ENCODE data around the gene EPS8L3. TPM values are rescaled to one million over a fixed set of nuclear protein-coding genes. Genes with fewer than 3 reads are reported as not detected.

EPS8L3 gene
- total RNA-seq, result 1 to 10 TPM in 5 of 6 donors, under 1 TPM in 1; 0.39 to 3.2 (median 1.4) TPM
- 1 to 10 TPM in 1 of 2 donors, under 1 TPM in 1; 0.46 to 4.3 TPM for polyA plus RNA-seq

- H3K27me3 ChIP-seq, result no peaks in the 10 kb centered on the region
- no peak for TF ChIP-seq CTCF (IDR thresholded peaks at IDR 0.05)
- DNase-seq, result peak in 3 of 6 donors; percentile 22 to 57 (median 52)
- H3K4me1 ChIP-seq, result no peaks in the 10 kb centered on the region
- 82 to 86% methylated on average over 11 of the region's 11 CpGs for WGBS, 2 donors
- H3K36me3 ChIP-seq, result no peaks in the 10 kb centered on the region
- ATAC-seq, result peak; percentile 47 to 68 (median 60)
- H3K9me3 ChIP-seq, result no peaks in the 10 kb centered on the region
- no peak within 1 kb of the TSS for H3K4me3 ChIP-seq
- intact Hi-C loops (cut with DNase I), result no loop called here
- H3K27ac ChIP-seq, result no peak within 1 kb of the TSS
- FAIRE-seq, result no peak
Observed at GRCh38 chr1:109763646-109764415, at the start of gene EPS8L3. Gene EPS8L3, minus strand, starts transcription at chr1:109763923. Its CDS starts 2,174 bp downstream, at chr1:109761749.

- Histone ChIP-seq H3K27ac (no peak overlapping the region), H3K36me3 (no peaks in the 10 kb centered on the region), H3K4me3 (no peak overlapping the region), H3K9me3 (no peaks in the 10 kb centered on the region), H3K4me1 (no peaks in the 10 kb centered on the region), H3K27me3 (no peaks in the 10 kb centered on the region)
- intact Hi-C loops (cut with DNase I), result no loop called here
- no peak for TF ChIP-seq CTCF (IDR thresholded peaks at IDR 0.05)
- no peak for FAIRE-seq
- DNase-seq, result no peak
- 77 to 82% methylated on average over 1 of the region's 1 CpG for WGBS, 2 donors
- ATAC-seq, result no peak
Observed at GRCh38 chr1:109812691-109813393, 49.1 kb upstream of the EPS8L3 start.

GRCh38 chr1:109808703-109809102 is 45.0 kb upstream of the EPS8L3 start:
- no peaks in the 10 kb centered on the region for H3K9me3 ChIP-seq
- 90 to 98% methylated on average over 6 of the region's 6 CpGs for WGBS, 2 donors
- intact Hi-C loops (cut with DNase I), result no loop called here
- no peak for FAIRE-seq
- TF ChIP-seq CTCF (IDR thresholded peaks at IDR 0.05), result no peak
- no peak for DNase-seq
- no peaks in the 10 kb centered on the region for H3K27me3 ChIP-seq
- no peak overlapping the region for H3K4me3 ChIP-seq
- H3K4me1 ChIP-seq, result no peaks in the 10 kb centered on the region
- no peaks in the 10 kb centered on the region for H3K36me3 ChIP-seq
- no peak for ATAC-seq
- H3K27ac ChIP-seq, result no peak overlapping the region

- Histone ChIP-seq H3K4me1 (no peaks in the 10 kb centered on the region), H3K36me3 (no peaks in the 10 kb centered on the region), H3K4me3 (no peak overlapping the region), H3K27ac (no peak overlapping the region), H3K9me3 (no peaks in the 10 kb centered on the region), H3K27me3 (no peaks in the 10 kb centered on the region)
- WGBS, 2 donors, result 80 to 87% methylated on average over 6 of the region's 6 CpGs
- TF ChIP-seq CTCF (IDR thresholded peaks at IDR 0.05), result no peak
- no peak for FAIRE-seq
- peak in 3 of 4 donors; percentile 32 to 80 (median 47) for ATAC-seq
- no peak for DNase-seq
- intact Hi-C loops (cut with DNase I), result no loop called here
Observed at GRCh38 chr1:109807822-109808680, 44.3 kb upstream of the EPS8L3 start.
